NCI-H128 (cell line): Measurements from ENCODE around the gene GFPT1.

ENCODE experiments used
- DNase-seq: peaks from one replicate; lab custom pipeline; 2025; ENCODE audit not compliant: unreplicated experiment; lab: John Stamatoyannopoulos, UW

The GFPT1 gene

DNA sequence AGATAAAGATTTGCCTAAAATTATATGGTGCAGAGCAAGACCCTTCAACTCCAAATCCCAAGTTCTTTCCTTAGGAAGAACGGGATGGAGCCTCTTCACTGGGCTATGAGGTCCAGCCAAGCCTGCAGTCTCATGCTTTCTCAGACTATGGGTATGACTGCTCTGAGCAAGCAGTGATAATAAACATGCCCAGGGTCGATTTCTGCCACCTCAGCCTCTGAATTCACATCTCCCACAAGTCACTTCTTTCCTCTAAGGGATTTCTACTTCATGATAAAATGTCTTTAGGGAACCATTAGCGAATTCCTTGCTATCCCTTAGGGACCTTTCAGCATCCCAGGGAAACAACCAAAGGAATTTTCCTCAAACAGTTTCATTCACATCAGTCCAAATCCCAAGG is 94.8 kb downstream of the GFPT1 start:
- DNase-seq, result no peak

DNA sequence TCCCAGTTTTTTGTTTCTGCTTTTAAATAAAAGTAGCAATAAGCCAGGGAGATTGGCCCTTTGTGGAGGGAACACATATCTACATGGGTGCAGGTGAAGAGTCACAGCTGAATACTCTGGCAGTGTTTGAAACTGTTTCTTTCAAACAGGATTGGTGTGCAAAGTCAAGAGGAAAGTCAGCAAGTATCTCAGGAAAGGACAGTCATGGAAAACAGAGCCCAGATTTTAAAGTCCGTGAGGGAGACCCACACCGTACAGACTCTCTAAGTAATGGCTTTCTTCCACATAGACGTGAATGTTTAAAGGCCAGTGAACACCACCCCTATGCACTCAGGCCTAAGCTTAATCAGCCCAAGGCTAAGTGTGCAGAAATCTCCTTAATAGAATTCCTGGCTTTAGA is 95.3 kb downstream of the GFPT1 start:
- DNase-seq, result no peak

DNA sequence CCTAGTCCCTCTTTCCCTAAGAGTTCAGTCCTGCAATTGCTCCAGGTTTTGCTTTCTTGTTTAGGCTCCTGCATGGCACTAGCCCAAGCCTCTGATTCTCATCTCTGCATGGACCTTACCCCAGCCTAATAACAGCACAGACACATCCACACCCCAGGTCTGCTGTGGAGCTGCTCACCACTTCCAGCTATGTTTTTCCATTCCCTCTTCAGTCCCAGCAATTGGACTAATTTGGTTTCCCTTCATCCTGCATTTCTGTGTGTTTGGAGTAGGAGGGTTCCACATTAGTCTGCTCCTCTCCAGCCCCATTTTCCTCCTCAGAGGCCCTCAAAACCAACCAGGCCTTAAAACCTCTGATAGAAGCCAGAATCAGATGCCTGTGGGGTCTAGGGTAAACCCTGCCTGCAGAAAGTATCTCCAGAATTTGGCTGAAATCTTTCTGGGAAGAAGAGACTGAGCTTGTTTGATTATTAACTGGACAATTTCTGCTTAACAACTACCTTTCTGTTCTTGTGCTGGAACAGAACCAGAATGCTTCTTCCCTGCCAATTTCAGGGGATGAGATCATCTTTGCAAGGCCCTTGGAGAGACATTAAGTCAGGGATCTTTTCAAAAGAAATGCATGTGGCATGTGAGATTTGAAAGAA is 95.9 kb downstream of the GFPT1 start:
- DNase-seq, result no peak

DNA sequence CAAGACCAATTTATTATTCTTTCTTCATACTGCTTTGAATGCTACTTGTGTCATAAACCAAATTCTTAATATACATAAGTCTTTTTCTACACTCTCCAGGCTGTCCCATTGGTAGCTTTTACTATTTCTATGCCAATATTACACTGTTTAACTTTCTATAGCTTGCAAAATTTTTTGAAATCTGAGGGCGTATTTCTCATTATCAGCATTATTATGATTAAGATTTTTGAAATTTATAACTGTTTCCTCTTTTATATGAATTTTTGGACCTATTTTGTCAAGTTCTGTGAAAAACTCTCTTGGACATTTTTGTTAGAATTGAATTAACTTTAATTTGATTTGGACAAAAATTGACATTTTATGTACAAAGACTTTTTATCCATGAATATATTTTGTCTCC is 98.6 kb downstream of the GFPT1 start:
- no peak for DNase-seq

DNA sequence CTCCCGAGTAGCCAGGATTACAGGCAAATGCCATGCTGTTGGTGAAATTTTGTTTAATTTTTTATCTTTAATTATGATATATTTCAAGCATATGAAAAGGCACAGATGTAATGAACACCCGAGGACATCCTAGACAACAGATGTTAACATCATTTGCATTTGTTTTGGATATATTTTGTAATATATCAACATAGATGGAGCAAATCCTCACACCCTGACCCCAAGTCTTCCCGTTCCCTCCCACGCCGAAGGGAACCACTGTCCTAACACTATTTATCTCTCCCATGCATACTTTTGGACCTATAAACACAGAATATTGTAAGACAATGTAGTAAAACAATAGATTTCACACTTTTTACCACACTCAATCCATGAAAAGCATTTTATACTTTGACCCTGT is 99.5 kb downstream of the GFPT1 start:
- DNase-seq, result no peak

DNA sequence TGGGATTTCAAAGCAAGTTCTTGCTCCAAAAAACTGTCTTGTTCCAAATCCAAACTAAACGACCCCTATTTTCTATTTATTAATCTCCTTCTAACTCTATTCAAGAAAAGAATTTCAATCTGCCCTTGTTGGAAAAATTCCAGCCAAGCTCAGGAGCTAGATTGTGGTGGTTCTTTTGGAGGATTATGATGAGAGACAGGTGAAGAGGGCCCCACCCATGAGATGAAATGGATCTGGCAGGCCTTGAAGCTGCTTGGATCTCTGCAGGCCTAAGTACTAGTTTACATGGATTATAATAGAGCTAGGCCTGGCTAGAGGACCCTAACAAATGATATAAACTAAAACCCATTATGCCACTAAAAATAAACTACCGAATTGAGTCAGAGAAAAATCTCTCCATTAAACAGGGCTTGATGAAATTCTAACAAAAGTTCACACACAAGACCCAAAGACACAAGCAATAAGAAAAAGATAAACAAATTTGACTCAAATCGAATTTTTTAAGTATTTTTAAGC is 101.6 kb downstream of the GFPT1 start:
- DNase-seq, result no peak

DNA sequence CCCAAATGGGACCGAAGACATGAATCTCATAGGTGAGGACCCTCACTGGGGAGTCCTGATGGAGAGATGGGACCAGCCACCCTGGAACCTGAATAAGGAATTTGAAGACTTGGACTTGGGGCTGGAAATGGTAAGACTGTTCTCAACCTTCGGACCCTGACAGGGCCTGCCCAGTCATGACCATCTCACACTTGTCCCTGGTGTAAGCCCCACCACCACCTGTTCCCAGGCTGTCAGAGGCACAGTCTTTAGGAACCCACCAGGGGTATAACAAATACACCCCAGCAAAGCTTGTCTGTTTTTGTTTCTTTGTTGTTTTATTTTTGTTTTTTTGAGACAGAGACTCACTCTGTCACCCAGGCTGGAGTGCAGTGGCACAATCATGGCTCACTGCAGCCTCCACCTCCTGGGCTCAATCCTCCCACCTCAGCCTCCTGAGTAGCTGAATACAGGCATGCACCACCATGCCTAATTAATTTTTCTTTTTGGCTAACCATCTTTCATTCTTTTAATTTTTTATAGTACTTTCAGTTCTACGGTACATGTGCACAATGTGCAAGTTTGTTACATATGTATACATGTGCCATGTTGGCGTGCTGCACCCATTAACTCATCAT is 106.1 kb downstream of the GFPT1 start:
- no peak for DNase-seq

DNA sequence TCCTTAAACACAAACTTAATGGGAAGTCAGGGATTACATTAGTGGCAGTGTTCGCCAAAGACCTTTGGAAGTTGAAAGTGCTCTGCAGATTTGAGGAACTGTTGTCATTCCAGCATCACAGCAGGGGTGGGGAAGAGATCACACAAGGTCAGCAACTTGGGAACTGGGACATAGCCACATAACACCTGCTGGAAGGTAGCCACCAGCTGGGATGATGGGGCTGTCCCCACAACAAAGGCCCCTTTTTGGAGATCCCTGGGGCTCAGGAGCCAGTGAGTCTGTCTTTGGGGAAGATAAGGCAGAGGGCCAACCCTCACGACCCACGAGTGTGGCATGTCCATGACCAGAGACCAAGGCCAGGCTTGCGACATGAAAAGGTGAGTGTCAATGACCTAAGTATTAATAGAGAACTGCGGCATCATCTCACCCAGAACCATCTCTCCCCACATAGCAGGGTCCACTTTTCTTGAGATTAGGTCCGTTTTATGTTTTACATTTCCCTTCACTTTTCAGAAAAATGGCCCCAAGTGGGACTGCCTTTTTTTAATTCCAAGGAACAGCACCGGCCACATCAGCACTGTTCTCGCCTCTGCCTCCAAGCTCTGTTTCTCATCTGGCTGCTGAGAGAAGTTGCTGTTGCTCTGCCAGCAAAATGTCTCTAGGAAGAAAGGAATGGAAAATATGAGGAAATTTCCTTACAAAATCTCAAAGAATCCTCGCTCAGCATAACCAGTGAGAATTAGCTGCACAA is 106.9 kb downstream of the GFPT1 start:
- DNase-seq, result no peak

DNA sequence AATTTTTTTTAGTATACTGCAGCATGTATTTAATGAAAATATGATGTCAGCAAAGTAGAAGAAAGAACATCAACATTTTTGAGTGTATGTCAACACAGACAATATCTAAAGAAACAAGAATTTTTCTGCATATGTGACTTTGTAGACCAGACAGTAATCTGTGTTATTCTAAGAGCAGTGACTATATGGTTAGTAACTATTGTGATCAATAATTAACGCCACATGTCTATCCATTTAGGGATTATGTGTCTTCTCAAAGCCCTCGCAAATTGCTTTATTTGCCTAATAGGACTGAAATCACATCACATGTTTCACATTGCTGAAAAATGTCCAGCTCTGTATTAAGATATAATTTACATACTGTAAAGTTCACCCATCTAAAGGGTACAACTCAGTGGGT is 107.8 kb downstream of the GFPT1 start:
- DNase-seq, result no peak

DNA sequence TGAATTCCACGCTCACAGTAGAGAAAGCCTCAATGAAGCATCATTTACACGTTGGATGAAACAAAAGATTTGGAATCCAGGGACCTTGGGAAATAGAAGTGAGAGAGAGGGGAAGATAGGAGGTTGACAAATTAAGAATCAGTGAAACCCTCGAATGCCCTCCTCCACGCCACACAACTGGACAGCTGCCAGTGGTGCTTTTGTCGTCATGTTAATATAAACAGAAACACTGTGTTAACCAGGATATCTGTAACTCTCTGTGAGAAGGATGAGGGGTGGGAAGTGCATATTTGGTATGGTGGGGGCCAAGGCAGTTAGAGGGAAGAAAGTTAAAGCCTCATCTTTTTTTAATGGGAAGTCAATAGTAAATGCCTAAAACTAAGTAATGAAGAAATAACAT is 108.7 kb downstream of the GFPT1 start:
- no peak for DNase-seq

DNA sequence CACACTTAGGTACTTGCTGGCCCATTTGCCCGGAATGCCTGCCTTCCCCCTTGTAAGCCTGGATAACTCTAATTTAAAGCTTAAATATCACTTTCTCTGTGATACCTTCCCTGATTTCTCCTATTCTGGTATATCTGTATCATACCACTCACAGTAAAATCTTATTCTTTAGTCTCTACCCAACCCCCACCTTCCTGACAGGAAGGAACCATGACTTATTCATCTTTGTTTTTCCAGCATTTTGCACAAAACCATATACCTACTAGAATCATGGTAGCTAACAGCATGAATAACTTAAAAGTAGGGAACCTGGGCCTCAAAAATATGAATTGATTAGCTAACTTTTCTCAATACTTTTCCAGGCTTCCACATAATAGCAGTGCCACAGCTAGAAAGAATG is 111.5 kb downstream of the GFPT1 start:
- no peak for DNase-seq

DNA sequence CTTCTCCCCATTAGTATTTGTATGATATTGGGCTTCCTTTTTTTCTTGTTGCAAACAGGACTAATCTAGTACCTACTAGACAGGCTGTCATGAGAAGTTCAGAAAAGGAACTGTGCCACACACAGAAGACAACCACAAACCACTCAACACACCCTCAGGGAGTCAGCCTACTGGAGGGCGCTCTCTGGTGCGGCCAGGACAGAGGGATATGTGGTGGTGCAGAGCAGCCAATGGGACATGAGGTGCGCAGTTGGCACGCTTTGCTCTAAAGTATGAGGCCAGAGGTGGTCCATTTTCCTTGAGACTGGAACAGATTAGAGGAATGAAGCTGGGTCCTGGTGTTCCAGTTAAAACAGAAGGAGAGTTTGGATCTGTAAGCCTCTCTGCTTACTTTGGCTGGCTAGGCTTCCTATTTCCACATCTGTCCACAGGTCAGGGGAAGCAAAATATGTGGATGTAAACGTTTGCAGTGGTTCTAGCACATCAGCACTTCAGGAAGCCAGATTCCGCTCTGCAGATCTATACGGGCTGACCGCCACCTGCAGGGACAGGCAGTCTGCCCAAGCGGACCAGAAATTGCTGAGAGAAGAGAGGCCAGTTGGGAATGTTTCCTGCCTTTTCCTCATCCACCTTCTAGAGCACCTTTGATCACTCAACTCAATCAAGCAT is 114.1 kb downstream of the GFPT1 start:
- no peak for DNase-seq

DNA sequence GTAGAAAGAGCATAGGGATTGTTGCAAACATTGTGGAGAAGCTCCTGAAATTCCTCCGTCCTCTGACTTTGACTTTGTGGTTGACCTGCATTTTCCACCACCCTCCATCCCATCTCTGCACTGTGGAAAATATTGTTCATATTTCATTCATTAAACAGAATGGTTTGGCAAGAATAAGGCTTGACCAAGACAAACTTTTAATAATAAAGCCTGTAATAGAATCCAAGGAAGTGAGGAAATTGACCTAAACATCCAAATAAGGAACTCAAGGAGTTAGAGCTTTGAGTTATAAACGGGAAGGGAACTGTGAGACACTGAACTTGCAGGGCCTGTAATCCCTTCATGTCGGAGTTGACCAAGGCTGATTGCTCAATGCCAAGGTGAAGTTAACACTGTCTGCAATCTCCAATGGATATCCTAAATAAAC is 115.2 kb downstream of the GFPT1 start:
- DNase-seq, result no peak
